ENCODE results near the gene POLR2F.
"Not testable (repeated sequence)": the region's sequence is repeated elsewhere in the genome, so short reads cannot be mapped to it uniquely, and the experiment has no call there.

The POLR2F gene

GRCh38 chr22:37955825-37956397 is 2.4 kb downstream of the POLR2F start:
- FAIRE-seq = not testable (repeated sequence)

DNA sequence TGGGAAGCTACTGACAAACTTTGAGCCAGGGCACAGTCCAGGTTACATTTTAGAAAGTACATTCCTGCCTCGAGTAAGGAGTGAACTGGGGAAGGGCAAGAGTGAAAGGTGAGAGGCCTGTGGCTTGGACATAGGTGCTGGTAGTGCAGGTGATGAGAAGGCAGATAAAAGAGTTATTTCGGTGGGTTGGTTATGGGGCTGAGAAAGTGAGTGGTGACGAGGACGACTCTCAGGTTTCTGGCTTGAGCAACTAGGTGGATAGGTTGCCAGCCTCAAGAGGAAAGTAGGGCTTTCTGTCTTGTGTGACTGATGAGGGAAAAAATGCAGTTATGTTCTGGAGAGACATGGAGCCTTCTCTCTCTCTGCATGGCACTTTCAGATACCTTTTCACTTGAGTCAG is 3.7 kb downstream of the POLR2F start:
- FAIRE-seq = no peak

DNA sequence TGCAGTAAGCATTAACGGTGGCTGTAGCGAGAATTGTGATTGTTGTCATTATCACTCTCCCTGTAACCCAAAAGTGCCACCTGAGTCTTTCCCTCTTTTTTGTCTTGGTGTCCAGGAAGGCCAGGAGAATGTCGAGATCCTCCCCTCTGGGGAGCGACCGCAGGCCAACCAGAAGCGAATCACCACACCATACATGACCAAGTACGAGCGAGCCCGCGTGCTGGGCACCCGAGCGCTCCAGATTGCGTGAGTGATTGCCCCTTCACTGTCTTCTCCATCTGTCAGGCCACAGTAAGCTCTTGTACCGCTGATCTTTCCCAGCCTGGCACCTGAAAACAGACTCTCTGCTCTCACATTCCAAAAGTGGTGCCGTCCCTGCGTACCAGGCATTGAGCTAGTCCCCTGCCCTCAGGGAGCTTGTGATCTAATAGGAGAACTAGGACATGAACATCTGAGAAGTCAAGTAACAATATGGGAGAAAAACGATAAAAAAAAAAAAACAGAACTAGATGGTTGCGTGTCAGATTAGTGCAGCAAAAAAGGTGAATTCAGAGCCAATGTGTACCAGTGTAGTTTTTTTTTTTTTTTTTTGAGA is 5.8 kb downstream of the POLR2F start:
- no peak for FAIRE-seq

- no peak for FAIRE-seq
Measured at GRCh38 chr22:37961062-37961461, 7.6 kb downstream of the POLR2F start.

- FAIRE-seq = no peak
Measured at GRCh38 chr22:37965940-37966664, 12.6 kb downstream of the POLR2F start.

DNA sequence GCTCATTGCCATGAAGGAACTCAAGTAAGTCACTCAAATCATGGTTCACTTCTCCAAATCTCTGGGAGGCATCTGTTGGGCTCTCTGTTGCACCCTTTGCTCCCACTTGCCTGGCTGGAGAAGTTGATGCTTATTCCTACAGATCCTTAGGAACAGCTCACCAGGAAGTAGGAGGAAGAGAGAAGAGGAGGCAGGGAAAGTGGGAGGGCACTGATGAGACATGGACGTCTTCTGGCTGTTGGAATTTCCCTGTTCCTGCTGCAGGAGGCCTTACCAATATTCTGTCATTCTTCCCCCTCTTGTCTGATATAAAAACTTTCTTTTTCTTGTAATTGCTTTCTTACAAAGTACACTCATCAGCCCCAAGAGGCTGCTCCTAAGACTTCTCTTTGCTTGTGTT is 13.6 kb downstream of the POLR2F start:
- FAIRE-seq = no peak

DNA sequence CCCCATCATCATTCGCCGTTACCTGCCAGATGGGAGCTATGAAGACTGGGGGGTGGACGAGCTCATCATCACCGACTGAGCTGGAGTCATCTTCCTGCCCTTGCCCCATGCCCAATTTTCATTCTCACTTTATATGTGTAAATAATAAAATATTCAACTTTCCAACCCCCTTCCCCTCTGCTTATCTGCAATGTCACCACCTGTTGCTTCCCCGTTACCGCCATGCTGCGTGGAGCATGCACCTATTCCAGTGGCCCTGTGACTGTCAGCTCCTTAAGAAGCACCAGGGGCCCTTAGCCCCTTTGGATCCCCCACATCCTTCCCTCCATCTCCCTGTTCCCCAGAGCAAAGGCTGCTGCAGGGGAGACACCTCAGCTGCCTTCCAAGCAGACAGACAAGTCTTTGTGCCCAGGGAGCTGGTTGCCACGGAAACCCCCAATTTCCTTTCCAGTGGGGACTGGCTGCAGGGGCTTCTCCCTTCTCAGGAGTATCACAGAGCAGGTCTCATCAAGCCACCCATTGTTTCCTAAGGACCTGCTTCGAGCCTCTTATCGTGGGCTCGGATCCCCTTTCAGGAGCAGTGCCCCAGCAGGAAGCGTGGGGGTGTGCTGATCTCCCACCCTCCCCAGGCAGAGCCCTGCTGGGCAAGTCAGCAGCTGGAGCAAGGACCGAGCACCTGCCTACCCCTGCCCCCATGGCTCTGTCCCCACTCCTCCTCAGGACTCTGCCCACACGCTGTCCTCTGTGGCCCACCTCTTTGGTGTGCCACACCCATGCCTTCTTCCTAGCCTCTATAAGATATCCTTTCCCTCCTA is 14.3 kb downstream of the POLR2F start:
- FAIRE-seq = no peak

DNA sequence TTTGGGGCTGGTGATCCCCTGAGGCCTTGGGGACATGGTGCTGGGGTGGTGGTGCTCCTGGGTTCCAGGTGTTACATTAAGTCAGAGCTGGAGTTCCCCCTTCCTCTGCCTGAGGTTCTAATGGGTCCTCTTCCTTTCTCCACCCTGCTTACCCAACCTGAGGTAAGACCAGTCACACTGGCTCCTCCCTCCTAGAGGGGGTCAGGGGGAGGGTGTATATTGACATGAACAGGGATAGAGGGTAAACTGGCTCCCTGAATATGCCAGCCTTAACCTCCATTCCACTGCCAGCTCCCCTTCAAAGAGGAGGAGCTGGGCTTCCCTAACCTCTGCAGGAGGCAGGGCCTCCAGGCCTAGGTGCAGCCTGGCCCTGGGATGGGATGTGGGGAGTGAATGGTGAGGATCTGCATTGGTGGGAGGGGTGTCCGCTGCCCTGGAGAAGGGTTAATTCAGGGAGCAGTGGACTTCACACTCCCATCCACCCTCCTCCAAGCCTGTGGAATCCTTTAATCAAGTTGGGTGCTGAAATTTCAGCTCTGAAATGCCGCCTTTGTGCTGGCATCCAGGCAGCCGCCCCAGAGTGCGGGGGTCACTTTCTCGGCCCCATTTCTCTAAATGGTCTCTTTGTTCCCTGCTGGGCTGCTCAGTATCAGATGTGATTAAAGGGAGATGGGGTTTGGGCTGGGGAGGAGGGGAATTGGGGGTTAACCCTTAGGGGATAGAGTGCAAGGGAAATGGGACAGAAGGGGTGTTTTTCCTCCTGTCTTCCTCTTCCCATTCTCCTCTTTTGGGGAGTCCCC is 15.2 kb downstream of the POLR2F start:
- no peak for FAIRE-seq

DNA sequence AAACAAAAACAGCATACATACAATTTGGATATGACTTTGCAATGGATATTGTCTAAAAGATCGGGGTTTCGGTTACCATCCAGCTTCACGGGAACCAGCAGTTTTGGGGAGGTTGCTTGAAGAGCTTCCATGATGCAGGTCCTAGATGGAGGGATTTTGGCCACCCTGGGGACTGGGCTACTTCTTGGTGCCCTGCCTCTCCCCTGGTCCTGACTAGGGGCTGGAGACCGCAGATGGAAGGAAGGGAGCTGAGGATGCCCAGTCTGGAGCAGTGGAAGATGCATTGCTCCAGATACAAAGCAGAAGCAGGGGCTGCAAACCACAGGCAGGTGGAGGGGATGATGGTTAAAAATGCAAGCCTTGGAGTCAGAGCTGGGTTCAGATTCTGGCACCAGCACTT is 17.4 kb downstream of the POLR2F start:
- FAIRE-seq = no peak

GRCh38 chr22:37971475-37972434 is 18.3 kb downstream of the POLR2F start:
- FAIRE-seq = no peak

GRCh38 chr22:37972527-37972926 is 19.0 kb downstream of the POLR2F start:
- no peak for FAIRE-seq

GRCh38 chr22:37973271-37974170 is 20.0 kb downstream of the POLR2F start:
- no peak for FAIRE-seq

DNA sequence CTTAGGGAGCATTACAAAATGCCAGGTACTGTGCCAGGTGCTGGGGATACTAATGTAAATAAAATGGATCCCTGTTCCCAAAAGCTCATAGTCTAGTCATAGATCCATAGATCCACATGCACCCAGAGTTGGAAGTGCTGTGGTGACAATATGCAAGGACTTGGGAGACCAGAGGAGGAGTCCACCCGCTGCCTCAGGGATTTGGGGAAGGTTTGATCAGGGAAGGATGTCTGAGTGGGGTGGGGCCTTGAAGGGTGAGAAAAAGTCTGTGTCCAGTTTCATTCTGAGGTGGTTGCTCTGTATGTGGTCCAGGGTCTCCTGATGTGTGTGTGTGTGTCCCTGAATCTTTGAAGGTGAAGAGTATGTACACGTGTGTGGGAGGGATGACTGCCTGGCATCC is 21.7 kb downstream of the POLR2F start:
- FAIRE-seq = no peak

DNA sequence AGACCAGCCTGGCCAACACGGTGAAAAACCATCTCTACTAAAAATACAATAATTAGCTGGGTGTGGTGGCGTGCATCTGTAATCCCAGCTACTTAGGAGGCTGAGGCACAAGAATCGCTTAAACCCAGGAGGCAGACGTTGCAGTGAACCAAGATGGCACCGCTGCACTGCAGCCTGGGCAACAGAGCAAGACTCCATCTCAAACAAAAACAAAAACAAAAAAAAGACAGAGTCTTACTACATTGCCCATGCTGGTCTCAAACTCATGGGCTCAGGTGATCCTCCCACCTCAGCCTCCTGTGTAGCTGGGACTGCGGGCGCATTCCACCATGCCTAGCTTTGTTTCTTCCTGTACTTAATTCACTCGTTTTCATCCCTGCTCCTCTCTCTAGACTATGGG is 22.5 kb downstream of the POLR2F start:
- FAIRE-seq = not testable (repeated sequence)

DNA sequence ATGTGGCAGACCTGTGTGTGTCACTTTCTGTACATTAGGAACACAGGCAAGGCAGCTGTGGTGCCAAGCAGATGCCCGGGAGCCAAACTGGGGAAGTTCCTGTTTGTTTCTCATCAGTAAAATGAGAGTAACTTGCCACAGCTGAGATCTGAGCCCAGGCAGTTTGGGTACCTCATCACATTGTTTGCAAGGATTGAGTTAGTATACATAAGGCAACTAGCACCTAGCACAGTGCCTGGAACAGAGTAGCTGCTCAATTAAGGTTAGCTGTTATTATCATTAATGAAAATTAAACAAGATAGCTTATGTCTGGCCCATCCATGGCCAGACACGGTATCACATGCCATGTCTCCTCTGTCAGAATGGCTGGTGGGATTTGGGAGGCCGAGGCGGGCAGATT is 23.0 kb downstream of the POLR2F start:
- no peak for FAIRE-seq

GRCh38 chr22:37979782-37980181 is 26.3 kb downstream of the POLR2F start:
- no peak for FAIRE-seq

DNA sequence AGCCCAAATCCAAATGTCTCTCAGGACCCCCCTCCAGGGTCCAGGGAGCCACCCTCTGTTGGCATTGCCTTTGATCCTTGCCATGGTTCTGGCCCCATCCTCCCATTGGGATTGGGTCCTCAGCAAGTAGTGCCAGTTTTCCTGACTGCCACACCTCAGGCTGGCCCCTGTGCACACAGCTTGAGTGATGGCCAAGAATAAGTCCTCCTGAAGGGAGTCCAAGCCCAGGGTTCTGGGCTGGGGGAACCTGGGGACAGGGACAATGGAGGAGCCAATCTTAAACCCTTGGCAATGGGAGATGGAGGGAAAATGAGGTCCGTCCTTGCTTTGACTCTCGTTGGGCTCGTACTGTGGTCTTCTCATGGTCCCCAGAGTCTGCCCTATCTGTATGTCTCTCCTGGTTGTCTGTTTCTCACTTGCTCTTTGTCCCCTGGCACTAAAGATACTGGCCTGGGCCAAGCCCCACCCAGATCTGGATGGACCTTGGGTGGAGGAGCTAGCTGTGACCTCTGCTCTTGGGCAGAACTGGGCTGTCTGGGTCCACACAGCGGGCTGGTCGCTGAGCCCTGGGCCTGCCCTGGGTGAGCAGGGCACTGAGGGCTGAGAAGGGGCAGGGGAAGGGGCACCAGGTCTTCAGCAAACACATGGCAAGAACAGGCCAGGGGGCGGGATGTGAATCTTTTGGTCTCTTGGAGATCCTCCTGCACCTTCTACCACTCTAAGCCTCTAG is 27.9 kb downstream of the POLR2F start:
- FAIRE-seq = no peak

- FAIRE-seq = no peak
Measured at GRCh38 chr22:37982151-37982785, 28.8 kb downstream of the POLR2F start.
